HG03571 (cell line): ENCODE data around the gene PLTP.

Experiments
- ATAC-seq: cut with Tn5 transposase; IDR thresholded peaks from one replicate; pipeline ENCODE4 v1.9.1; 2021; ENCODE audit not compliant: unreplicated experiment

PLTP gene

DNA sequence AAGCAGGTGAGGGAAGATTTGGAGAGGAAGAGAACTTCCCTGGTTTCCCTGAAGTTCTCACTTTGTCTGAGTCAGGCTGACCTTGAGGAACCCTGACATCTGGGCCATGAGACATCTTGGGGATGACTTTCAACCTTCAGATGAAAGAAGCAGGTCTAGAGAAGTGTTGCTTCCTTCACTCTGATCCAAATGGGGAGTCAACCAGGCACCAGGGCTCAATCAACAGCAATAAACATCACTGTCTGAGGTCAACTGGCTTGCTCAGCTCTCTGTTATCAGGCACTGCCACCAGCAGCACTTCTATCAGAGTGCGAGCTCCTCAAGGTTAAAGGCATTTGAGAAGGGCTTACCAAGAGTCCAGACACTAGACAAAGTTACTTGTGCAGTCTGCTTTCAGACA, 61.0 kb downstream of the PLTP start:
- no peak for ATAC-seq

DNA sequence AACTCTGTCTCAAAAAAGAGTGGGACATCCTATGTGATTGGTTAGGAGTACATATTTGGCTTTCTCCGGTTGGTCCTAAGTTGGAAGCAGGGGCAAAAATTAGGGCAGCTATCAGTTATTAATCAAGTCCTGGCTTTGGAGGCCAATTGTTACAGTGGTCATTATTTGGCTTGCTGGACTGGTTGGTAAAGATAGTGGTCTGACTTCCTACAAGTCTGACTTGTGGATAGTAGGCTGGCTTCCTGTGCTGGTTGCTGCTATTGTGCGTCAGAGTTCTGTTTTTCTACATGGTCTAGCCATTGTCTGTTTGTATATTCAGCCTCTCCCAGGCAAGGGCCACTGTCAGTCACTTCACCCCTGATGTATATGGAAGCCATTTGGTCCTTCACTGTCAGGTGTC, 61.7 kb downstream of the PLTP start:
- ATAC-seq = no peak

DNA sequence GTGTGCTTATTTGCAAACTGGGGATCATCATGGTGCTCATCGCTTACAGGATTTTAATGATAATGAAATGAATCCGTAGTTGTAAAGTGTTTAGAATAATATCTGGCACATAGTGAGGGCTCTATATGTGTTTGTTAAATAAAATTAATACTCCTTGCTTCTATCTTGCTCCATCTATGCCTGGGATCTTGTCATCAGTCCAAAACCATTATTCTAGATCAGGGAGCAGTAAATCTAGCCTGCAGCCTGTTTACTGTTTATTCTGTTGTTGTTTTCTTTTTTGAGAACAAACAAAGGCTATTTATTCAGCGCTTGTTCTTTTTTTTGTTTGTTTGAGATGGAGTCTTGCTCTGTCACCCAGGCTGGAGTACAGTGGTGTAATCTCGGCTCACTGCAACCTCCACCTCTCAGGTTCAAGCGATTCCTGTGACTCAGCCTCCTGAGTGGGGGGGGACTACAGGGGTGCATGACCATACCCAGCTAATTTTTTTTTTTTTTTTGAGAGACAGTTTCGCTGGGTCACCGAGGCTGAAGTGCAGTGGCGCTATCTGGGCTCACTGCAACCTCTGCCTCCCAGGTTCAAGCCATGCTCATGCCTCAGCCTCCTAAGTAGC, 62.9 kb downstream of the PLTP start:
- ATAC-seq = no peak
